Body of pancreas (tissue), 4 donors: ENCODE results near the gene ZCCHC2. TPM values are rescaled to one million over a fixed set of nuclear protein-coding genes. Genes with fewer than 3 reads are reported as not detected.

ENCODE experiments used
- ATAC-seq: fragments of 150-250 bp; one replicate; pipeline ENCODE4 v1.9.1; 2016
- DNase-seq, 4 donors: peaks; one replicate each; pipeline ENCODE4 v3.0.0-alpha.2; 2019
- H3K27ac ChIP-seq, 4 donors: fragments of 200-600 bp; sonication (generic); 1 replicate in 3 of 4; 2 replicates in 1 of 4; pipeline versions ENCODE4 v1.5.1 to v1.6.1; 2016 to 2019; ENCODE audit warnings: mild to moderate bottlenecking in 1 of 4, mixed read lengths in 1 of 4, moderate library complexity in 1 of 4
- H3K27me3 ChIP-seq, 2 donors: fragments of 200-600 bp; sonication (generic); one replicate each; pipeline ENCODE4 v1.6.0; 2016; ENCODE audit warnings: mild to moderate bottlenecking in 1 of 2
- H3K36me3 ChIP-seq, 2 donors: fragments of 200-600 bp; sonication (generic); replicated peaks in 1 of 2; 2 replicates each; pipeline ENCODE4 v1.5.1; 2016; ENCODE audit warnings: low read depth in 2 of 2; ENCODE audit not compliant: insufficient read depth in 1 of 2
- H3K4me1 ChIP-seq: fragments of 200-600 bp; sonication (generic); one replicate; pipeline ENCODE4 v1.6.0; 2016
- H3K4me3 ChIP-seq, 2 donors: fragments of 200-600 bp; sonication (generic); 1 replicate in 1 of 2; 2 replicates in 1 of 2; pipeline ENCODE4 v1.5.1; 2016 to 2019
- H3K9me3 ChIP-seq, 3 donors: fragments of 200-600 bp; sonication (generic); 1 replicate in 2 of 3; 2 replicates in 1 of 3; pipeline ENCODE4 v1.5.1; 2016
- CTCF ChIP-seq, 7 experiments: fragments of 450-650 bp in 4 of 7; fragments of 200-600 bp in 3 of 7; sonication (generic) in 3 of 7; IDR thresholded peaks; one replicate each; pipeline ENCODE4 v1.5.1; 2016 to 2019; ENCODE audit warnings: antibody characterized with exemption in 7 of 7
- POLR2A ChIP-seq, 3 donors: fragments of 450-650 bp; IDR thresholded peaks; one replicate each; pipeline ENCODE4 v1.6.1; 2016; ENCODE audit warnings: antibody characterized with exemption in 3 of 3, mild to moderate bottlenecking in 2 of 3
- WGBS, 2 donors: methylation state at CpG; one replicate each; pipeline ENCODE4 v1.1.5; 2017; 5-methylcytosine and 5-hydroxymethylcytosine counted together
- intact Hi-C: fragments of 100-400 bp; cut with DNase I; formaldehyde crosslinking; loops from one replicate; pipeline ENCODE4 v1.15.1; 2023
- total RNA-seq, 2 donors: library from RNA; depleted of rRNA; stranded (reverse); fragments of >200 nt; gene quantifications; one replicate each; pipeline ENCODE4 v1.1.0, GENCODE V29; 2016

ZCCHC2 gene
- total RNA-seq, 2 donors from 2014 or later = 10.4 to 14.2 TPM

DNA sequence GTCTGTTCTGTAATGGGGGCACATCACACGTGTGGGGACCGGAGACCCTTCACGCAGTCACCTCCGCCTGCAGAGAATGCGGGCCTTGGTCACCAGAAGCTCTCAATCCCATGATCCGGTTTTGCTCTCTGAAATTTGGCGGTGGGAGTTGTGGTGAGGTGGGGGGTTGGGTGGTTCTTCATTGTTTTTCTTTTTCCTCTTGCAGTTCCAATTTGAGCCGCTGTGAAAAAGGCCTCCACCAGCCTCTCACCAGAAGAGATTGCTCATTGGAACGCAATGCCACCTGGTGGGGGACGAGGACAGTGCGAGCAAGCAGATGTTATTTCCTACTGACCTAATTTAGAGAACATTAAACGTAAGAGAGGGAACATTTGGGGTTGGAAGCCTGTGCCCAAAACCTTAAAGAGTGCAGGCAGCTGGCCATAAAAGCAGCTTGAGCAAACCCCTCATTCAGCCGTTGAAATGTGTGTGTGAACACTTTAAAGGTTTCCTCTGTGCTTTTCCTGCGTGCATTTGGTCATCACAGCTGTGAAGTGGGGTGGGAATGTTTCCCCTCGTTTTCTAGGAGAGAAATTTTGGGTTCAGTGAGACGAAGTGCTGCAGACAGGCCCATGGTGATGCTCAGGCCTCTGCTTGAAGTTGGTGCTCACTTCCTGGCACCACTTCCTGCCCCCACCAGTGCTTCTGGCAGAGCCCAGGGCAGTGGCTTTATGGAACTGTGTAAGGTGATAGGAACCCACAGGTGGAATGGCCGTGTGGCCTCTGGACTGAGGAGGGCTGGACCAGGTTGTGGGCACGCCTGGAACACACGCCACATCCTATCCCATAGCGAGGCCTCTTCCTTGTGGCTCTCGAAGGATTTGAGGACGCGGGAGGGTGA lies 61.7 kb downstream of the ZCCHC2 start:
- Histone ChIP-seq H3K27me3 (no peaks in the 10 kb centered on the region), H3K36me3 (no peaks in the 10 kb centered on the region), H3K4me1 (peaks cover 7% of the 10 kb centered on the region), H3K9me3 (no peaks in the 10 kb centered on the region), H3K27ac (no peak overlapping the region), H3K4me3 (no peak overlapping the region)
- 33 to 38% methylated on average over 22 to 23 of the region's 23 CpGs for WGBS, 2 donors
- peak; percentile 83 to 90 (median 88) for DNase-seq
- intact Hi-C loops = loop anchor here (5.0 kb wide), 1 partner anchor 157 kb away; no protein-coding TSS in a partner anchor
- peak; percentile 91 to 100 (median 99) for TF ChIP-seq CTCF (IDR thresholded peaks at IDR 0.05)
- no peak for TF ChIP-seq POLR2A (IDR thresholded peaks at IDR 0.05)
- ATAC-seq = peak; percentile 93

DNA sequence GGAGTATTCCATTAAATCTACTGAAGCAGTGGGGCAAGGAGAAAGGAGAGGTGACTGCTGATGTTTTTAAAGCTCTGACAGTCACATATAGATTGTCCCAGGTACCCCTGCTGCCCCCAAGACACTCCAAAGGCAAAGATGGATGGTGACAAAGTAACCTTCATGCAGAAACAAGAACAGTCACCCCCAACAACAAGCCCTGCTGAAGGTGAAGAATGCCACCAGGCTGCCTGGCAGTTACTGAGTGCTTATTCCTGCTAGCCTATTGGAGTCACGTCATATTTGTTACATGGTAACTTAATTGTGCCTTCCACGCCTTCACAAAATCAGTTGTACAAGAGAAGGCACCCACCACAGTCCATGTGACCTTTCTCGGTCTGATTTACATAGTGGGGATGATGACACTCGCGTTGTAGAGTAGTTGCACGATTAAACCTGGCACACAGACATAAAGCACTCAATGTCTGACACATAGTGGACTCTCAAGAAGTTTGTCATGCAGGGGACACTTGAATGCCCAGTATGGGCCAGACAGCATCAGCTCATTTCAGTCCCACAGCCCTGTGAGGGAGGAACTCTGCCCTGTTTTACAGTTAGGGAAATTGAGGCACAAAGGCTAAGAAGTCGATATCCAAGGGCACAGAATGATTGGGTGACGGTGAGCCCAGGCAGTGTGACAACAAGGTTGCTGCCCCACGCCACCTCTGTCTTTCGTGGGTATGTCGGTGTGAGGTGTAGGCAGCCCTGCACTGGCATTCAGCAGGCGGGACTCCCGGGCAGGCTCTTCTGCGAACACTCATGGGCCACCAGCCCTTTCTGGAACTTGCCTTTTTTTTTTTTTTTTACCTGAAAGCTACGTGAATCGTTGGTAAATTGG lies 62.7 kb downstream of the ZCCHC2 start:
- H3K27ac ChIP-seq = no peak overlapping the region
- no peak overlapping the region for H3K4me3 ChIP-seq
- ATAC-seq = no peak
- DNase-seq = no peak
- H3K36me3 ChIP-seq = no peaks in the 10 kb centered on the region
- H3K4me1 ChIP-seq = peaks cover 7% of the 10 kb centered on the region
- no peaks in the 10 kb centered on the region for H3K9me3 ChIP-seq
- TF ChIP-seq POLR2A (IDR thresholded peaks at IDR 0.05) (no peak), CTCF (IDR thresholded peaks at IDR 0.05) (no peak)
- intact Hi-C loops = loop anchor here (5.0 kb wide), 1 partner anchor 158 kb away; no protein-coding TSS in a partner anchor
- 71 to 72% methylated on average over 16 of the region's 16 CpGs for WGBS, 2 donors
- H3K27me3 ChIP-seq = no peaks in the 10 kb centered on the region

- Histone ChIP-seq H3K4me1 (peaks cover 7% of the 10 kb centered on the region), H3K9me3 (no peaks in the 10 kb centered on the region), H3K4me3 (no peak overlapping the region), H3K27me3 (no peaks in the 10 kb centered on the region), H3K27ac (no peak overlapping the region), H3K36me3 (no peaks in the 10 kb centered on the region)
- peak; percentile 27 to 73 (median 69) for TF ChIP-seq CTCF (IDR thresholded peaks at IDR 0.05)
- TF ChIP-seq POLR2A (IDR thresholded peaks at IDR 0.05) = no peak
- 20 to 23% methylated on average over 13 to 14 of the region's 14 CpGs for WGBS, 2 donors
- intact Hi-C loops = loop anchor here (5.0 kb wide), 1 partner anchor 159 kb away; no protein-coding TSS in a partner anchor
- peak; percentile 60 to 70 (median 63) for DNase-seq
- ATAC-seq = peak; percentile 64
Measured at GRCh38 chr18:62586151-62586774, 63.4 kb downstream of the ZCCHC2 start.

DNA sequence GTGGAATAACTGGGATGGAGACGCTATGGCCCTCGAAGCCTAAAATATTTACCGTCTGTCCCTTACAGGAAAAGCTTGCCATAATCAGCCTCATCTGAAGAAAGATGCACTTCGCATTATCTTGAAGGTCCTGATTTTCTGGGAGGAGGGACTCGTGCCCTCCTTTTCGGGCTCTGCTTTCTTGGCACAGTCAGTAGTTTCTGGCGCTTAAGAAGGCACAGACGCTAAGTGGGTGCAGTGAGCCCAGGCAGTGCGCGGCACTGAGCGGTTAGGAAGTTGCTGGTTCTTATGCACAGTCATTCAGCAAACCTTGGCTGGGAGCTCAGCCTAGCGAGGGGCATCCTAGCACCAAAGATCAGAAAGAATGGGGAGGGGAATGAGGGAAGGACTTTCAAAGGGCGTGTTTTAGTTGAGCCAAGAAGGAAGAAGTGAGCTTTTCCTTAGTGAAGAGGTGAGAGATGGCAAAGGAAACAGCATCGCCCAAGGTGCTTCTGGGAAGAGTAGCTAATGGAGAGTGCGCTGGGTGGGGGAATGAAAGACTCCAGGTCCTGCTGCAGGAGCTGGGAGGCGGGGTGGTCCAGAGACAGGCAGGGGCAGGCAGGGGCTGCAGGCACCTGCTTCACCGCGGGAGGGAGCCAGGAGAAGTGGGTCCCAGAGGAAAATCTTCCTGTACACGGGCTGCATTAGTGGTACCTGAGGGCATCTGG lies 64.1 kb downstream of the ZCCHC2 start:
- Histone ChIP-seq H3K36me3 (no peaks in the 10 kb centered on the region), H3K27me3 (no peaks in the 10 kb centered on the region), H3K27ac (no peak overlapping the region), H3K4me3 (no peak overlapping the region), H3K4me1 (peaks cover 7% of the 10 kb centered on the region), H3K9me3 (no peaks in the 10 kb centered on the region)
- intact Hi-C loops = loop anchor here (5.0 kb wide), 1 partner anchor 160 kb away; no protein-coding TSS in a partner anchor
- TF ChIP-seq CTCF (IDR thresholded peaks at IDR 0.05) = no peak
- no peak for TF ChIP-seq POLR2A (IDR thresholded peaks at IDR 0.05)
- ATAC-seq (no peak), DNase-seq (no peak)
- WGBS, 2 donors = 88 to 89% methylated on average over 19 of the region's 19 CpGs
